CD4-positive, alpha-beta T cell treated with Interleukin-17A for 4 hours (primary cell): ENCODE results near the gene STARD7.
"Not testable (repeated sequence)": the region's sequence is repeated elsewhere in the genome, so short reads cannot be mapped to it uniquely, and the experiment has no call there.

Experiments used
- DNase-seq: peaks from one replicate; pipeline ENCODE4 v3.0.0-alpha.2; 2020; ENCODE audit warnings: mixed read lengths

The STARD7 gene

GRCh38 chr2:96233436-96233835, 24.8 kb upstream of the STARD7 start:
- DNase-seq = no peak

- no peak for DNase-seq
These were observed 22.7 kb upstream of the STARD7 start for GRCh38 chr2:96231316-96231715.

GRCh38 chr2:96225016-96225533, 16.4 kb upstream of the STARD7 start:
- DNase-seq = no peak

- DNase-seq = not testable (repeated sequence)
These were observed 12.5 kb upstream of the STARD7 start for GRCh38 chr2:96221106-96221505.

GRCh38 chr2:96219959-96220358, 11.3 kb upstream of the STARD7 start:
- DNase-seq = not testable (repeated sequence)

- no peak for DNase-seq
These were observed 10.0 kb upstream of the STARD7 start for GRCh38 chr2:96218508-96219131.

- DNase-seq = no peak
These were observed 5.9 kb upstream of the STARD7 start for GRCh38 chr2:96214554-96214953.

- no peak for DNase-seq
These were observed 4.8 kb upstream of the STARD7 start for GRCh38 chr2:96213379-96213778.

- no peak for DNase-seq
These were observed 3.7 kb upstream of the STARD7 start for GRCh38 chr2:96212339-96212738.

GRCh38 chr2:96209729-96210085, 1.1 kb upstream of the STARD7 start:
- DNase-seq = no peak

- no peak for DNase-seq
These were observed 543 bp upstream of the STARD7 start for GRCh38 chr2:96209011-96209728.

- no peak for DNase-seq
These were observed 869 bp downstream of the STARD7 start for GRCh38 chr2:96207774-96208142.

- no peak for DNase-seq
These were observed 1.4 kb downstream of the STARD7 start for GRCh38 chr2:96207073-96207773.

GRCh38 chr2:96205888-96206287, 2.7 kb downstream of the STARD7 start:
- no peak for DNase-seq

GRCh38 chr2:96204836-96205624, 3.6 kb downstream of the STARD7 start:
- no peak for DNase-seq

GRCh38 chr2:96203130-96204028, 5.2 kb downstream of the STARD7 start:
- no peak for DNase-seq

- no peak for DNase-seq
These were observed 6.3 kb downstream of the STARD7 start for GRCh38 chr2:96202152-96202854.

- DNase-seq = no peak
These were observed 7.3 kb downstream of the STARD7 start for GRCh38 chr2:96201338-96201737.

GRCh38 chr2:96198921-96199320, 9.7 kb downstream of the STARD7 start:
- DNase-seq = no peak

- DNase-seq = no peak
These were observed 10.9 kb downstream of the STARD7 start for GRCh38 chr2:96197546-96198255.
